ENCODE data around the gene HYAL2.

HYAL2 gene

DNA sequence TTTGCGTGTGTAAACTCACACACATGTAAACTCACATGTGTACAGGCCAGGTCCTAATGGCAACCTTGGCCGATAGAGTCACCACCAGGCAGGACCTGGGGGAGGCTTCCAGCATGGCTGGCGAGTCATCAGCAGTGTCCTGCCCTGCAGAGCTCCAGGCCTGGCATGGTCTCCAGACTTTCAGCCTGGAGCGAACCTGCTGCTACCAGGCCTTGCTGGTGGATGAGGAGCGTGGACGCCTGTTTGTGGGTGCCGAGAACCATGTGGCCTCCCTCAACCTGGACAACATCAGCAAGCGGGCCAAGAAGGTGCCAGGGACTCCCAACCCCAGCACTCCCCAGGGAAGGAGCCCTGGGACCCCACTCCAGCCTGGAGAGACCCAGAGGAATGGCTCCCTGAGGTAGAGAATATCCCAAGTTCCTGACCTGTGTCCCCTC lies 52.5 kb downstream of the HYAL2 start:
- DNase-seq (ENCODE audit: low spot score in 2 of 2) (no peak), ATAC-seq (no peak)
- peaks cover 6% of the 10 kb centered on the region for H3K36me3 Mint-ChIP-seq
- no peak overlapping the region for H3K4me3 Mint-ChIP-seq
- no peak overlapping the region for H3K27ac Mint-ChIP-seq
- no peaks in the 10 kb centered on the region for H3K9me3 Mint-ChIP-seq
- peaks cover 26% of the 10 kb centered on the region for H3K4me1 Mint-ChIP-seq

DNA sequence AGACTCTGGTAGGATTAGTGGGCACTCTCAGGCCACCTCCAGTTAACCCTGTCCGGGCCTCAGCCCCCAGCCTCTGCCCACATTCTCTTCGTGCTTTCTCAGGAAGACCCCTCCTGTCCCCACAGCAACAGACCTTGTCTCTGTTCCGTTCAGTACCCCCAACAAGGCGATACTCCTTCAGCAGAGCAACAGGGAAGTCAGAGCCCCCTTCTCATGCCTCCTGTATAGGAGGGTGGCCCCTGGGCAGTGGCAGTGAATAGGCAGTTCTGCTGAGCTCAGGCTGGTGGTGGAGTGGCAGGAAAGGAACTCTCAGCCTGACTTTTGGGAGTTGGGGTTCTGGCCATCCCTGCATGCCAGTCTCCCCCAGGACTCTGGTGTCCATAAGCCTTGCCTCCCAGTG lies 53.1 kb downstream of the HYAL2 start:
- H3K27ac Mint-ChIP-seq = no peak overlapping the region
- peaks cover 6% of the 10 kb centered on the region for H3K36me3 Mint-ChIP-seq
- H3K9me3 Mint-ChIP-seq = no peaks in the 10 kb centered on the region
- H3K4me1 Mint-ChIP-seq = peaks cover 20% of the 10 kb centered on the region
- ATAC-seq (no peak), DNase-seq (ENCODE audit: low spot score in 2 of 2) (no peak)
- no peak overlapping the region for H3K4me3 Mint-ChIP-seq

DNA sequence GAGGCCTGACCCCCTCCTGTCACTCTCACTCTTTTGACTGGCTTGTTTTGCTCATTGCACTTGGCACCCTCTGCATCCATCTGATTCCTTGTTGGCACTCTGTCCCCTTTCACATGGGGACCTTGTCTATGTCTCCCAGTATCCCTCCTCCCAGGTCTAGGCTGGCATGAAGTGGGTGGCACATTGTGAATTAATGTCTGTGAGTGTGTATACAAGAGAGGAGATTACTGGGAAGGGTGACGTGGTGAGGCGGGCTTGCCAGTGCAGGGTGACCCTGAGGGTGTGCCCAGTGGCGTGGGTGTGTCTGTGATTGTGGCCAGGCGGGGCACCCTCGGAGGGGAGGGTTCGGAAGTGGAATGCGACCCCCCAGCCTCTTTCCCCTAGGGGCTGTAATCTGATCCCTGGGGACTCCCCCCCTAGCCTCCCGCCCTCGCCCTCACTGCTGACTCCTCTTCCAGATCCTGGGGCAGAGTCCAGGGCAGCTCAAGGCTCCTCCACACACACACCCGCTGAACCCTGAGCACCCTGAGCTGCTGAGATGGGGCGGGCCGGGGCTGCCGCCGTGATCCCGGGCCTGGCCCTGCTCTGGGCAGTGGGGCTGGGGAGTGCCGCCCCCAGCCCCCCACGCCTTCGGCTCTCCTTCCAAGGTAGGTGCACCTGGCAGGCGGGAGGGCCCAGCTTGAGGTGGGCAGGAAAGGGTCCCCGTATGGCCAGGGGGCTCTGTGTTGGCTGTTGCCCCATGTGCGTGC lies 53.7 kb downstream of the HYAL2 start, which contains the start of gene SEMA3B:
Gene SEMA3B, plus strand, starts transcription at position 445 of the 749 bp plus-strand sequence. Its CDS starts 94 bp downstream, at position 539.
- H3K36me3 Mint-ChIP-seq = peaks cover 4% of the 10 kb centered on the region
- peaks cover 15% of the 10 kb centered on the region for H3K4me1 Mint-ChIP-seq
- ATAC-seq (no peak), DNase-seq (ENCODE audit: low spot score in 2 of 2) (no peak)
- no peaks in the 10 kb centered on the region for H3K9me3 Mint-ChIP-seq
- H3K27ac Mint-ChIP-seq = no peak within 1 kb of the TSS
- H3K4me3 Mint-ChIP-seq = no peak within 1 kb of the TSS

DNA sequence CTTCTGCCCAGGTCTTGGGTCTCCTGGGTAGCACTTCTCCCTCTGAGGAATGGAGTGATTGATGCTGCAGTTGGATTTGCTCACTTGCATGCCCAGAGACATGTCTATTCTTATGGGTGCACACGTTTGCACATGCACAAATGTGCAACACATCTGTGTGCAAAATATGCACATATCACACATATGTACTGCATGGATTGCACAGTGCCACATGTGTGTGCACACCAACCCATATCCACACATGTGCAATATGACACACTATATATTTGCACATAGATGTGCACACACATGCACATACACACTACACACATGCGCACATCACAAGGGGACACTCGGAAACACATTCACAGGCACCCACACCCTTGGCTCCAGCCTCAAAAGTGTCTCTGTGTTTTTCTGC lies 54.3 kb downstream of the HYAL2 start:
- DNase-seq (ENCODE audit: low spot score in 2 of 2) = no peak
- ATAC-seq = no peak
- Mint-ChIP-seq H3K9me3 (no peaks in the 10 kb centered on the region), H3K4me1 (peaks cover 12% of the 10 kb centered on the region), H3K4me3 (no peak overlapping the region), H3K36me3 (peaks cover 10% of the 10 kb centered on the region), H3K27ac (no peak overlapping the region)
